ENCODE results near the gene ADGRA3.

Gene ADGRA3, protein sequence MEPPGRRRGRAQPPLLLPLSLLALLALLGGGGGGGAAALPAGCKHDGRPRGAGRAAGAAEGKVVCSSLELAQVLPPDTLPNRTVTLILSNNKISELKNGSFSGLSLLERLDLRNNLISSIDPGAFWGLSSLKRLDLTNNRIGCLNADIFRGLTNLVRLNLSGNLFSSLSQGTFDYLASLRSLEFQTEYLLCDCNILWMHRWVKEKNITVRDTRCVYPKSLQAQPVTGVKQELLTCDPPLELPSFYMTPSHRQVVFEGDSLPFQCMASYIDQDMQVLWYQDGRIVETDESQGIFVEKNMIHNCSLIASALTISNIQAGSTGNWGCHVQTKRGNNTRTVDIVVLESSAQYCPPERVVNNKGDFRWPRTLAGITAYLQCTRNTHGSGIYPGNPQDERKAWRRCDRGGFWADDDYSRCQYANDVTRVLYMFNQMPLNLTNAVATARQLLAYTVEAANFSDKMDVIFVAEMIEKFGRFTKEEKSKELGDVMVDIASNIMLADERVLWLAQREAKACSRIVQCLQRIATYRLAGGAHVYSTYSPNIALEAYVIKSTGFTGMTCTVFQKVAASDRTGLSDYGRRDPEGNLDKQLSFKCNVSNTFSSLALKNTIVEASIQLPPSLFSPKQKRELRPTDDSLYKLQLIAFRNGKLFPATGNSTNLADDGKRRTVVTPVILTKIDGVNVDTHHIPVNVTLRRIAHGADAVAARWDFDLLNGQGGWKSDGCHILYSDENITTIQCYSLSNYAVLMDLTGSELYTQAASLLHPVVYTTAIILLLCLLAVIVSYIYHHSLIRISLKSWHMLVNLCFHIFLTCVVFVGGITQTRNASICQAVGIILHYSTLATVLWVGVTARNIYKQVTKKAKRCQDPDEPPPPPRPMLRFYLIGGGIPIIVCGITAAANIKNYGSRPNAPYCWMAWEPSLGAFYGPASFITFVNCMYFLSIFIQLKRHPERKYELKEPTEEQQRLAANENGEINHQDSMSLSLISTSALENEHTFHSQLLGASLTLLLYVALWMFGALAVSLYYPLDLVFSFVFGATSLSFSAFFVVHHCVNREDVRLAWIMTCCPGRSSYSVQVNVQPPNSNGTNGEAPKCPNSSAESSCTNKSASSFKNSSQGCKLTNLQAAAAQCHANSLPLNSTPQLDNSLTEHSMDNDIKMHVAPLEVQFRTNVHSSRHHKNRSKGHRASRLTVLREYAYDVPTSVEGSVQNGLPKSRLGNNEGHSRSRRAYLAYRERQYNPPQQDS (N-terminal part only)

GRCh38 chr4:22515888-22516541, at the start of gene ADGRA3:
Gene ADGRA3 (minus strand): TSS chr4:22516066. CDS start chr4:22515784, 282 bp downstream.
- DNase-seq (ENCODE audit: low read depth): no peak

DNA sequence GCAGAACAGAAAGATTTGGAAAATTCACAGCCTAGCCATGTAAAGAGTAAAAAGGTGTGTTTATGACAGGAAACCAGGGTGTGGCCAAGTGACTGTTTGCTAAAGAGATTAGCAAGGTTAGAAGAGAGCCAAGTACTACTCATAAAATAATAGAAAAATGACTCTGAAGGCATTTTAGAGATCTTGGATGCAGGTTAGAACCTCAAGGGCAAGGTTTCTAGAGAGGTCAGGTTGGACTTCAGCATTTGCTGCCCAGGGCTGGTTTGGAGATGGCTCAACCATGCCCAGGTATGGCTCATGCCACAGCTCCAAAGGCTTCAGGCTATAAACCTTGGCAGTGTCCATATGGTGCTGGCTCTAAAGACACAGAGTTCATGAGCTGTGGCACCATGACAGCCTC, 40.6 kb upstream of the ADGRA3 start:
- DNase-seq (ENCODE audit: low read depth): no peak

DNA sequence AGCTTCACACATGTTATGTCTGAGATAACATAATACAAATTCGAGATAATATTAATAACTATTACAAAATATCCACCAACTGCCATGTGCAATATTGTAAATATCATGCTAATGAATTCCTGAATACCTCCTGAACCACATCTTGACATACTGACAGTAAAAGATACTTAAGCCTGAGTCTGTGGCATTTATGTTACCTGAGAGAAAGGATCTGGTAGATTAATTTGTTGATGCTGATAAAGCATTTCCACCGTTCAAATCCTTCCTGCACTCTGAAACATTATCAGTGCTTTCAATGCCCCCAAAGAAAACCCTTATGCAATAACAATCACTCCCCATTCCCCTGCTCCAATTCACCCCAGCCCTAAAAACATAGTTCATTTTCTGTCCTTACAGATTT, 38.8 kb upstream of the ADGRA3 start:
- DNase-seq (ENCODE audit: low read depth): no peak

DNA sequence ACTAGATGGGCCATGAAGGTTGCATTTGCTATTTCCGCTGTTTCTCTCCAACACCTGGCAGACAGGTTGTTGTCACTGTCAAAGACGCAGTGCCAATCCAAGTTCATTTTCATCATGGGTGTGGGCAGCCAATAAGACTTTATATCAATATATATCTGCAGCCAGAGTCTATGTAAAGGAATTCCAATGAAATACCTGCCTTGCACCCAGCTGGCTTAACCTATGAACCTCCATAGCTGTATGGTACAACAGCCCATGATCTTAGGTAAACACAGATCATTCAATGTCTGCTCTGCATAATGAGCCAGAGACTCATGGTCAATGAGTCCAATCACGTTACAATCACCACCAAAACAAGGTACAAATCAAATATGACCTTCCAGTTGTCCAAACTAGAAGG, 37.7 kb upstream of the ADGRA3 start:
- DNase-seq (ENCODE audit: low read depth): no peak

- no peak for DNase-seq (ENCODE audit: low read depth)
Observed at GRCh38 chr4:22552812-22553211, 36.9 kb upstream of the ADGRA3 start.

DNA sequence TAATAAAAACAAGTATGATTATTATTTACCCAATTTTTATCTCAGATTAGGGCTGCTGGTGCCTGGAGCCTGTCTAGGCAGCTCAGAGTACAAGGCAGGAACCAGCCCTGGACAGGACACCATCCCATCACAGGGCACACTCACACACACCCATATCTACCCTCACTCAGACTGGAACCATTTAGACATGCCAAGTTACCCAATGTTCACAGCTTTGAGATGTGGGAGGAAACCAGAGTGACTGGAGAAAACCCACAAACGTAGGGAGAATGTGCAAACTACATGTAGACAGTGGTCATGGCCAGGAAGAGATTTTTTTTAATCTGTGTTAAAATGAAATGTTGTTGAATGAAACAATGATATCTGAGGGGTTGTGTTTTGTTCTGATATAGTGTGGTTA, 35.7 kb upstream of the ADGRA3 start:
- DNase-seq (ENCODE audit: low read depth): no peak

DNA sequence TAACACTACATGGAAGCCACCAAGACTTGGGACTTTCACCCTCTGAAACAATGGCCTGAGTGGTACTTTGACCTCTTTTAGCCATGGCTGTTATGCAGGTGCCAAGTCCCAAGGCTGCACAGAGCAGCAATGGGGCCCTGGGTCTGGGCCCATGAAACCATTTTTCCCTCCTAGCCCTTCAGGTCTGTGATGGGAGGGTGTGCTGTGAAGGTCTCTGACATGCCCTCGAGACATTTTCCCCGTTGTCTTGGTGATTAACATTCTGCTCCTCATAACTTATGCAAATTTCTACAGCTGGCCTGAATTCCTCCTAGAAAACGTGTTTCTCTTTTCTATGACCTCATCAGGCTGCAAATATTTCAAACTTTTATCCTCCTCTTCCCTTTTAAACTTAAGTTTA, 30.4 kb upstream of the ADGRA3 start:
- no peak for DNase-seq (ENCODE audit: low read depth)

DNA sequence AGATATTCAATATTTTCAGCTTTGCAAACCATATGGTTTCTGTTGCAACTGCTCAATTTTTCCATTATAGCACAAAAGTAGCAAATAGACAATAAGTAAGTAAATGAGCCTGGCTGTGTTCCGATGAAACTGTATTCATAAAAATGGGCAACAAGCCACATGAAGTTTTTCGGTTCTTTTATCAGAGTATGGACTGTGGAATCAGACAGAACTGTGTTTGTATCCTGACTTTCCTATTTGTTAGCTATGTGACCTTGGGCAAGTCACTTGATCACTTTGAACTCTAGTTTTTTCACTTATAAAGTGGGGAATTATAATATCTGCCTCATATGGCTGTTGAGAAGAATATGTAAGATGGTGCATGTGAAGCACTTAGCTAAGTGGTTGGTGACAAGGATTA, 23.4 kb upstream of the ADGRA3 start:
- DNase-seq (ENCODE audit: low read depth): no peak

DNA sequence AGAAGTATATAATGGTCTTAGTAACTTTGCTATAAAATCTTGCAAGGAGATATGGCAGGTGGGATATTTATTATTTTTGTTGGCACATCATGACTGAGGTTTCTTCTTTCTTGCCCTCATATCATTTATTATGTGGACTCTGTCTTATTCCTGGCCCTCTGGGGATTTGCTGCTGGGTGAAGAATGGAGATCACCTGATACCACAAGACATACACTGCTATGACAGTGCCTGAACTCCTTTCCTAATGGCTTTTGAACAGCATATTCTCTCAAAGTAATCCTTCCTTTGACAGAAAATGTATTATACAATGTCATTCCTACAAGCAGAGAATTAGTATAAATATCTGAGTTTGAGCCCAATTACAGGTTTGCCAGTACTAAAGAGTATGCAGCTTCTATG, 22.0 kb upstream of the ADGRA3 start:
- DNase-seq (ENCODE audit: low read depth): no peak

- no peak for DNase-seq (ENCODE audit: low read depth)
Observed at GRCh38 chr4:22534374-22534773, 18.5 kb upstream of the ADGRA3 start.

DNA sequence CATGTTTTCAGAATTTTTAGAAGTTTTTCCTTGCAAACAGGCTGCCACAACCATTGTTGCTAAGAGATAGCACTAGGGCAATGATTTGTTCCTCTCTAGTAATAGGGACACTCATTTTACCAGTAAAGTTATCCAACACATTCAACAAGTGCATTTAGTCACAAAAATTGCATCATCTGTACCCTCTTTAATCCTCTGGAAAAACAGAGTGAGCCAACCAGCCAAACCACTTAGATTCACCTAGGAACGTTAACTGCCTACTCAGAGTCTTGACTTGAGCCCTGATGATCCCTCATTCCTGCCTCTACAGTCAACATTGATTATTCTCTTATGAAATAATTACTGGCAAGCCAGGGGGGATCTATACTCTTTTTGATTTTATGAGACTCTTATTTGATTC, 17.0 kb upstream of the ADGRA3 start:
- no peak for DNase-seq (ENCODE audit: low read depth)

GRCh38 chr4:22532117-22532516, 16.3 kb upstream of the ADGRA3 start:
- no peak for DNase-seq (ENCODE audit: low read depth)

- DNase-seq (ENCODE audit: low read depth): no peak
Observed at GRCh38 chr4:22531311-22532019, 15.6 kb upstream of the ADGRA3 start.

DNA sequence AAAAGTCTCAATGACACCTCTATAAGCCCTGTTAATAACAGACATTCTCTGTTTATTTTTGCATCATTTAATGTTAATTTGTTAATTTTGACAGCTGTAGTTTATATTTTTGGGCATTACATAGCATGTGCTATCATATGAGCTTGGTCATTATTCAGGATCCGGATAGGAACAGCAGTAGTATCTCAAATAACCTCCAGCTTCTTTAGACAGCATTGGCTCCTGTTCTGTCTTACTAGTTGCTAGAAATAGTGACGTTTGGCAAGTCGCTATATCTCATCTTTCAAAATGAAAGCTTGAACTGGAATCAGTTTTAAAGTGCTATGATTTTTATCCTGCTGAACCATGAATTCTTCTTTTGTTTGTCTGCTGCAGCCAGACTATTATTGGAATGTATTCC, 9.0 kb upstream of the ADGRA3 start:
- DNase-seq (ENCODE audit: low read depth): no peak

DNA sequence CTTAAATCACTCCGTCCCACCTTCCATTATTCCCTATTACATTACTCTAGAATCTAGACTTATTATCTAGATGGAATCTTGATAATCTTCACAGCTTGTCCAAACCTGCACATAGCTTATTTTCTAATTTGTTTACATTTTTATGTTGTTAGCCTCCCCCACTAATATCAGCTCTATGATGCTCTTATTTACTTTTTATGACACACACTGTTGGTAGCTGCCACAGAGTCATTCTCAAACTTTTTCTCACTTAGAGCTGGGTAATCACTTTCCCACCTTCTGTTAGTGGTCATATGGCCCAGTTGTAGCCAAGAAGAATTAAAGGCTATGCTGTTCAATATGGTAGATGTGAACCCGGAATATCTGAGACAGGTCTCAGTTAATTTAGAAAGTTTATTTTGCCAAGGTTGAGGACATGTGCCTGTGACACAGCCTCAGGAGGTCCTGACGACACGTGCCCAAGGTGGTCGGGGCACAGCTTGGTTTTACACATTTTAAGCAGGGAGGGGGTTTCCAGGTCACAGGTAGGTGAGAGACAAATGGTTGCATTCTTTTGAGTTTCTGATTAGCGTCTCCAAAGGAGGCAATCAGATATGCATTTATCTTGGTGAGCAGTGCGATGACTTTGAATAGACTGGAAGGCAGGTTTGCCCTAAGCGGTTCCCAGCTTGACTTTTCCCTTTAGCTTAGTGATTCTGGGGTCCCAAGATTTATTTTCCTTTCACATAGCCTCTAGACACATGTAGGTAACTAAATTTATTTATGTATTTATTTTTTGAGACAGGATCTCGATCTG, 7.0 kb upstream of the ADGRA3 start:
- no peak for DNase-seq (ENCODE audit: low read depth)

GRCh38 chr4:22522206-22522605, 6.3 kb upstream of the ADGRA3 start:
- no peak for DNase-seq (ENCODE audit: low read depth)

GRCh38 chr4:22521240-22521639, 5.4 kb upstream of the ADGRA3 start:
- no peak for DNase-seq (ENCODE audit: low read depth)

DNA sequence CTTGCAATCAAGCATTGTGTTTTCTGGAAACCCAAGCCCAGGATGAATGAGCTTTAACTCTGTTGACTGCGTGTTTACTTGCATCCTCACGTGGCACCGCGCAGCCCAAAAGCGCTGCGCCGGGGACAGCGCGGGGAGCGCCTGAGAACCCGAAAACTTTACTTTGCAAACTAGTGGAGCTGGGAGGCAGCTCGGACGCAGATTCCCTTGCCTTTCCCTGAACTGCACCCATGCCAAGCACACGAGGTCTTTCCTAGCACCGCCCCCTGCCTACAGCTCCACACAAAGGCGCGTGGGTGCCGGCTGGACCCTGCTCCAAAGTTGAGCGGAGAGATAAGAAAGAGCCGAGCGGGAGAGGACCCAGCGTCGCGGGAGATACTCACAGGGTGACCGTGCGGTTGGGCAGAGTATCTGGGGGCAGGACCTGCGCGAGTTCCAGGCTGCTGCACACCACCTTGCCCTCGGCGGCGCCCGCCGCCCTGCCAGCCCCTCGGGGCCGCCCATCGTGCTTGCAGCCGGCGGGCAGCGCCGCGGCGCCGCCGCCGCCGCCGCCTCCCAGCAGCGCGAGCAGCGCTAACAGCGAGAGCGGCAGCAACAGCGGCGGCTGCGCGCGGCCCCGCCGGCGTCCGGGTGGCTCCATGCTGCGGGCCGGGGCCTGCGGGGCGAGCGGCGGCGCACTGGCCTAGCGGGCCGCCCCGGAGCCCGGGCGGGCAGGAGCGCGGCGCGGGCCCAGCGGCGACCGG, 550 bp downstream of the ADGRA3 start:
- no peak for DNase-seq (ENCODE audit: low read depth)

- no peak for DNase-seq (ENCODE audit: low read depth)
Observed at GRCh38 chr4:22514481-22514880, 1.4 kb downstream of the ADGRA3 start.

DNA sequence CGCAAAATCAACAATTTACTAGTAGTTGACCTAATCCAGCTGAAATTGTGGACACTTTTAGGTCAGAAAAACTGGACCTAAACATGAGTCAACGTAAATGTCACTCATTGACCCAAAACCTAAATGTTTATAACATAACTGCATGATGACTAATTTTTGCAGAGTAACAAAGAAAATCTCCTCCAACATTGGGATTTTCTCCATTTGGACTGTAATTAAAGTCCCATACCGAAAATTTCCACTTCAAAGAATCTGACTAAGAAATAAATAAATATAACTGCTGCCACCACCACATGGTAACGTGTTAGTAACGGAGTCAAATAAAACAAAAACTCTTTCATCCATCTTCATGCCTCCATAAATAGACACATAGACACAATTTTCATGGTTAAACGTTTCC, 1.9 kb downstream of the ADGRA3 start:
- DNase-seq (ENCODE audit: low read depth): no peak

All from CMK (cell line).